Activated CD4-positive, alpha-beta T cell treated with anti-CD3 and anti-CD28 coated beads, Interleukin-2, amount 10 ng/mL, durations not matched to agents 7 days and 5 days (primary cell): ENCODE results near the gene ENAH. TPM values are rescaled to one million over a fixed set of nuclear protein-coding genes. Genes with fewer than 3 reads are reported as not detected.

Experiments used
- CTCF ChIA-PET: fragments of 350-600 bp; sonication (Branson Sonifier 250); formaldehyde crosslinking; loops from one replicate; lab custom pipeline; 2021; ENCODE audit warnings: antibody characterized with exemption; lab: Charles Lee
- POLR2A ChIA-PET: fragments of 350-600 bp; sonication (Branson Sonifier 250); formaldehyde crosslinking; loops from one replicate; lab custom pipeline; 2021; ENCODE audit warnings: antibody characterized with exemption; lab: Charles Lee
- DNase-seq: peaks from one replicate; pipeline ENCODE4 v3.0.0-alpha.2; 2020
- H3K27ac Mint-ChIP-seq: one replicate; pipeline ENCODE4 v1.8.0; 2021; ENCODE audit warnings: mild to moderate bottlenecking, moderate library complexity, mixed read lengths
- H3K27me3 Mint-ChIP-seq: one replicate; pipeline ENCODE4 v1.8.0; 2021; ENCODE audit warnings: mixed read lengths
- H3K36me3 Mint-ChIP-seq: one replicate; pipeline ENCODE4 v1.8.0; 2021; ENCODE audit warnings: low read depth, mixed read lengths
- H3K4me1 Mint-ChIP-seq: one replicate; pipeline ENCODE4 v1.8.0; 2021; ENCODE audit warnings: mixed read lengths
- H3K4me3 Mint-ChIP-seq: one replicate; pipeline ENCODE4 v1.8.0; 2021; ENCODE audit warnings: mild to moderate bottlenecking, moderate library complexity, mixed read lengths
- H3K9me3 Mint-ChIP-seq: one replicate; pipeline ENCODE4 v1.8.0; 2021; ENCODE audit warnings: mixed read lengths
- total RNA-seq, 2 experiments: library from RNA; stranded (reverse); gene quantifications; one replicate each; pipeline ENCODE4 v1.2.3, GENCODE V29; 2021

ENAH gene
- total RNA-seq, 2 experiments from 2014 or later = not detected

DNA sequence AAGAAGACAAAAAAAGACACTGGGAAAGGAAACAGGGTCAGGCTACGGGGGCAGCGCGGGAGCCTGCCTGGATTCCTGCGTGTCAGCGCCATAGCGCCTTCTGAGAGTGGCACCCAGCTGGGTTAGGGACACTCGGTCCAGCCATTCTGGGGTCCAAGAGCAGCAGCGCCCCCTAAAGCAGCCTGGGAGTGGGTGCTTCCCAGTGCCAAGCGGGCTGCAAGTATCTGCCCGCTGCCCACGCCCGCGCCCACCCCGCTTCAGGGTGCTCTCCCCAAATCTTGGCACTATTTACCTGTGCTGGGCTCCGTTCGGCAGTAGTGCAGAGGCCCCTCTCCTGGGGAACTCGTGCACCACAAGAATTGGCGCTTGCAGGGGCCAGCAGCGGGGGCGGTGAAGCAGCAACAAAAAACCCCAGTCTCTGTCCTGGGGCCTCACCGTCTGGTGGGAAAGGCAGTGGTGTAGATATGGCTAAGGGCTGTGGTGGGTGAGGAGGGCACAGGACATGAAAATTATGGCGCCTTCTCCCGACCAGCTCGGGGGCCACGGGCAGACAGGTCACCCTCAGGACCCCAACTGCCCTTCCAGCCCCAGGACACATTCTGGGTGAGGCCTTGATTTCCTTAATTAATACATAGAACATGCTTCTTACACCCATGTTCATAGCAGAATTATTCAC lies 200.9 kb downstream of the ENAH start:
- Mint-ChIP-seq H3K27me3 (no peaks in the 10 kb centered on the region), H3K27ac (no peak overlapping the region), H3K36me3 (peaks cover 2% of the 10 kb centered on the region), H3K4me3 (no peak overlapping the region), H3K9me3 (no peaks in the 10 kb centered on the region), H3K4me1 (peaks cover 44% of the 10 kb centered on the region)
- DNase-seq = no peak
- ChIA-PET POLR2A (no interaction called here), CTCF (interaction anchor here (0.6 to 2.6 kb wide), 5 partner anchors 10 to 533 kb away, joined by 3 to 10 read pairs (median 4); partner anchors contain the start of genes LBR and SRP9)

DNA sequence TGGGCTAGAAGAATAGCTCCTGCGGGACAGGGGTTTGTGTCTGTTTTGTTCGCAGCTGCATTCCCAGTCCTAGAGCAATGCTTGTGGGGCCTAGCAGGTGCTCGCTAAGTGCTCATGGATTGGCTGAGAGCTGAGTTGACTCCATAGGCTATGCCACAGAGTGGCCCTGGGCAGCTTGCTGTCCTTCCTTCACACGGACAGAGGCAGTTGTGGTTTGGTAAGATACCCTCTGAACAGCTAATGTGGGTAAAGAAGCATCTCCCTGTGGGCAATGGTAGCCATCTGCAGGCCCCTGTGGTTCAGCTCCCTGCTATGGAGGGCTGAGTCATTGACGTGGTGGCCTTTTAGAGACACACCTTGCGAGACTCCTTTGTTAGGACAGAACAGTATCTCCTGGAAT lies 201.6 kb downstream of the ENAH start:
- H3K4me3 Mint-ChIP-seq = no peak overlapping the region
- H3K4me1 Mint-ChIP-seq = peaks cover 45% of the 10 kb centered on the region
- ChIA-PET CTCF (interaction anchor here (0.8 to 2.6 kb wide), 5 partner anchors 9 to 326 kb away, joined by 3 to 10 read pairs (median 4); partner anchors contain the start of genes LBR and SRP9), POLR2A (no interaction called here)
- no peaks in the 10 kb centered on the region for H3K27me3 Mint-ChIP-seq
- no peak overlapping the region for H3K27ac Mint-ChIP-seq
- no peaks in the 10 kb centered on the region for H3K9me3 Mint-ChIP-seq
- no peak for DNase-seq
- H3K36me3 Mint-ChIP-seq = peaks cover 2% of the 10 kb centered on the region

DNA sequence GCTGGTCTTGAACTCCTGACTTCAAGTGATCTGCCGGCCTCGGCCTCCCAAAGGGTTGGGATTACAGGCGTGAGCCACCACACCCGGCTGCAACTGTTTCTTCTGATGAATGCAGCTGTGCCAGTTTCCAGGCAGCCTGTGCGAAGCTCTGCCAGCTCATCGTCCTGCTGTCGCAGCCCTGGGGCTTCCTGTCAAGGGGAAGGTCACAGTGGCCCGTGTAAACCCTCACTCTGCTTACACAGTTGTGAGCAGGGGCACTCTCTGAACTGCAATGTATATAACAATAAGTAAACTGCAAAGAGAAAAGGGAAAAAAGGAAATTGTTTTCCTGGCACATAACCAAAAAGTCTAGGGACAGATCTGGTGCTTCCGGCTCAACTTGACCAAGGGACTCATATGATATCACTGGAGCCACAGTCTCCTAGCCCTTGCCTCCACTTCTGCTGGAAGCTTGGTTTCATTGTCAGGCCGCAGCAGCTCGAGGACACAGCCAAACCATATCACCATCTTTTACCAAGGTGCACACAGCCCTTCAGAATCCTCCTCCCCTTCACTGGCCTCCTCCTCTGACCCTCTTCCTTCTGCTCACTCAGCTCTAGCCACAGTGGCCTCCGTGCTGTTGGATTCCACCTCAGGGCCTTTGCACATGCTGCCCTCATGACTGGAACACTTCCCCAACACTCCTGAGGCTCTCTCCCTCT lies 202.3 kb downstream of the ENAH start:
- POLR2A ChIA-PET = no interaction called here
- CTCF ChIA-PET = interaction anchor here (0.8 to 2.6 kb wide), 6 partner anchors 9 to 327 kb away, joined by 3 to 10 read pairs (median 4); partner anchors contain the start of genes LBR and SRP9
- Mint-ChIP-seq H3K9me3 (no peaks in the 10 kb centered on the region), H3K4me1 (peaks cover 52% of the 10 kb centered on the region), H3K27ac (peak overlapping the region; percentile 67), H3K27me3 (no peaks in the 10 kb centered on the region), H3K4me3 (no peak overlapping the region), H3K36me3 (peaks cover 3% of the 10 kb centered on the region)
- DNase-seq = no peak

DNA sequence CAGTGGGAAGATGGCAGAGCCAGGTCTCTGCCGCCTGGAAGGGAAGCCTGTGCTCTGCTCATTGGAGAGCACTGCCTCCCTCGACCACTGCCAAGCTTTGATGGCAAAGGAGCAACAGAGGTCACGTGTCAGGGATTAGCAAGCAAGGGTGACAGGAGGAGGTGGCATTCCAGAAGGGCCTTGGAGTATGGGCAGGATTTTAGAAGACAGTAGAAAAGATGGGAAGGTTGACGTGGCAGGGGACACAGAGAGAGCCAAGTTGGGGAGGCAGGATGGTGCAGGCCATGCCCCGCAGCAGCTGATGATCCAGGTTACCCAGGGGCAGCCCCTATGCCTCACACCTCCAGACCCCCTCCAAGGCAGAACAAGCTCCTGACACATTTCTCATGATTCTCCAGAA lies 203.1 kb downstream of the ENAH start:
- H3K36me3 Mint-ChIP-seq = peaks cover 3% of the 10 kb centered on the region
- POLR2A ChIA-PET = no interaction called here

DNA sequence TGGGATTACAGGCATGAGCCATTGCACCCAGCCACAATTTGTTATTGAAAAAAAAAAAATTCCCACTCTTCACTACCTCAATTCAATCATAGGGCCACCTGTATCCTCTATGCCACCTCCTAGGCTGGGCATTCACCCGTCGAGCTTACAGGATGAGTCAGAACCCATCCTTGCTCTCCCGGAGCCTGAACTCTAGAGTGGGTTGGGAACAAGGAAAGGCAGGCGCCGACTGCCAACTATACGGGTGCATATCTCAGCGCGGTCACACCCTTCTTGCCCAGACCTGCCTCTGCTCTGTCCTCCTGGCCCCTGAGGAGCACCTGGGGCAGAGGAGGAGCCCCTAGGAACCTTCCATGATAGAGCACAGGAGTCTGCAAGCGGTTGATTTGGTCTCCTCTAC lies 203.7 kb downstream of the ENAH start:
- H3K36me3 Mint-ChIP-seq = peaks cover 3% of the 10 kb centered on the region
- no peak for DNase-seq
- no peak overlapping the region for H3K4me3 Mint-ChIP-seq
- ChIA-PET CTCF (interaction anchor here (1.2 kb wide), 1 partner anchor 26 kb away, joined by 3 read pairs; no protein-coding TSS in a partner anchor), POLR2A (no interaction called here)
- H3K9me3 Mint-ChIP-seq = peaks cover 2% of the 10 kb centered on the region
- peaks cover 58% of the 10 kb centered on the region for H3K4me1 Mint-ChIP-seq
- no peaks in the 10 kb centered on the region for H3K27me3 Mint-ChIP-seq
- H3K27ac Mint-ChIP-seq = peak overlapping the region; percentile 65

More for the DNA sequence above, 203.1 kb downstream of the ENAH start:
- Mint-ChIP-seq H3K4me3 (no peak overlapping the region), H3K27me3 (no peaks in the 10 kb centered on the region), H3K27ac (peak overlapping the region; percentile 65), H3K9me3 (peaks cover under 1% of the 10 kb centered on the region), H3K4me1 (peaks cover 57% of the 10 kb centered on the region)
- no peak for DNase-seq
- CTCF ChIA-PET = interaction anchor here (0.9 to 2.6 kb wide), 3 partner anchors 10 to 25 kb away, joined by 3 to 10 read pairs (median 6); no protein-coding TSS in a partner anchor

DNA sequence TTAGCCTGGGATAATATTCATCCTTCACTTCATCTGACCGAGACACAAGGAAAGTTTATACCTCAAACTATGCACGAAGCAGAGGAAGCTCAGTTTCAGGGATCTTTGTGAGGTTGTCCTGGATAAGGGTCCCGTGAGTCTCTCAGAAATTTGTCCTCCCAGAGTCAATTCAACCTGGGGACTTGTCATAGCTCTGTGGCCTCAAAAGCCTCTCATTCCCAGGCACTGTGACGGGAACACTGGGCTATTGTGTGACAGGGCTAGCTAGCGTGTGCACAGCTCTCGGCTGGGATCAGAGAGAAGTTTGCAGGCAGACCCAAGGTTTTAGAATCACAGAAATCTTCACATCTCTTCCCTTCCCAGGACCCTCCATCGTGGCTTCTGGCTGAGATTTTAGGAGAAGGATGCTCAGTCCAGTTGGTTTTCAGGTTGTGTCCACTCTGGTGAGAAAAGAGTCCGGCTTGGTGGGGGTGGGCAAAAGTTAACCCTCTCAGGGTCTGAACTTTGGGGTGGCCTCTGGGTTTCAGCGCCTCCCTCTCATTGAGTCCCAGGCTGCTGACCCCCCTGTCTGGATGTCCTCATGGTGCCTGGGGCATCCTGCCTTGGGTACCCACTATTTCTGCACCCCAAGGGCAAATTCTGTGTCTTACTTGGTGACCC lies 204.6 kb downstream of the ENAH start:
- Mint-ChIP-seq H3K9me3 (peaks cover 2% of the 10 kb centered on the region), H3K27me3 (no peaks in the 10 kb centered on the region), H3K4me1 (peaks cover 56% of the 10 kb centered on the region), H3K27ac (no peak overlapping the region), H3K4me3 (no peak overlapping the region), H3K36me3 (peaks cover 3% of the 10 kb centered on the region)
- POLR2A ChIA-PET = no interaction called here
- CTCF ChIA-PET = interaction anchor here (1.2 to 4.4 kb wide), 4 partner anchors 7 to 27 kb away, joined by 3 to 24 read pairs (median 4); no protein-coding TSS in a partner anchor
- DNase-seq = no peak

DNA sequence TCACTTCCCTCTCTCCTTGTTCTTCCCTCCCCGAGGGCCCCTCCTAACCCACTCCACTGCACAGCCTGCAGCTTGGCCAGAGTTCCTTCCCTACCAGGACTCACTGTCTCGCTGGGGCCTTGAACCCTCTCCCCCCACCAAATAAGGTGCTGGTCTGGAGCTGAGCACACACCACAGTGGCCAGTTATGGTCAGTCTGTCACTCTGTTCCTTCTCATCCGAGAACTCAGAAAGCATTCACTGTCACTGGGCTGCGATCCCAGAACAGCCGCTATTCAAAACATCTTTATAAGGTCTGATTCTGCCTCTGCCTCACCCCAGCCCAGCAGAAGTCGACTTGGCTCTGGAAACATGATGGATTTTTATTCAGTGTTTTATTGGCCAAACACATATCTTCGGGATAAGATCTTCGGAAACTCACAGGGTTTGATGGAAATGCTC lies 205.3 kb downstream of the ENAH start:
- no peak for DNase-seq
- CTCF ChIA-PET = interaction anchor here (1.3 to 4.4 kb wide), 4 partner anchors 8 to 17 kb away, joined by 3 to 24 read pairs (median 9); no protein-coding TSS in a partner anchor
- Mint-ChIP-seq H3K36me3 (peaks cover 3% of the 10 kb centered on the region), H3K27ac (peak overlapping the region; percentile 7), H3K27me3 (no peaks in the 10 kb centered on the region), H3K9me3 (peaks cover 2% of the 10 kb centered on the region), H3K4me3 (no peak overlapping the region), H3K4me1 (peaks cover 61% of the 10 kb centered on the region)
- POLR2A ChIA-PET = no interaction called here

DNA sequence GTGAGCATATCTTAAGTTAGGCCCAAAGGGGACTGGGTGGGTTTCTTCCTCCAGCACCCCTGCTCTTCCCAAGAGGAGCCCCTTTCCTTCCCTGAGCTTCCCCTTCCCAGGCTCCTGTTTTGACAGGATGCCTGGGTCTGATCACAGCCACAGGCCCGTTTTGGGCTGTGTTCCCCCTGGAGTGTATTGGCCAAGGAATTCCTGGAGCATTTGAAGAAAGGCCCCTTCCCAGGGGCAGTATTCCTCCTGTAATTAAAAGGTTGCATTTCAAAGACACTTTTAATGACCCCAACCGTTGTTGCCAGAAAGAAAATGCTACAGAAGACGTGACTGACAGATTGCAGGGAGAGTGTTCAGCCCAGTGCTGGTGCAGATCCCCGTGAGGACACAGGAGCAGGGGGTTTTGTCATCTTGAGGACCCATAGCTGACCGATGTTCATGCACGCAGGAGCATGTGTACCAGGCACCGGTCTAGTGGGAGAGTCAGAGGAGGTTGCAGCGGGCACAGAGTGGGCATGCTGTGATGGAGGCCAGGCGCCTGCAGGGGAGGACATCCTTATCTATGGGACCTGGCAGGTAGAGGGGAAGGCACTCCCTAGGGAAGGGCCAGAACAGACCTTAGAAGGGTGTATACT lies 205.8 kb downstream of the ENAH start:
- CTCF ChIA-PET = interaction anchor here (0.5 to 4.4 kb wide), 4 partner anchors 9 to 738 kb away, joined by 3 to 24 read pairs (median 8); no protein-coding TSS in a partner anchor
- POLR2A ChIA-PET = no interaction called here
- peaks cover 2% of the 10 kb centered on the region for H3K9me3 Mint-ChIP-seq
- peaks cover 3% of the 10 kb centered on the region for H3K36me3 Mint-ChIP-seq
- no peak overlapping the region for H3K4me3 Mint-ChIP-seq
- peaks cover 67% of the 10 kb centered on the region for H3K4me1 Mint-ChIP-seq
- no peak overlapping the region for H3K27ac Mint-ChIP-seq
- H3K27me3 Mint-ChIP-seq = no peaks in the 10 kb centered on the region
- DNase-seq = no peak

DNA sequence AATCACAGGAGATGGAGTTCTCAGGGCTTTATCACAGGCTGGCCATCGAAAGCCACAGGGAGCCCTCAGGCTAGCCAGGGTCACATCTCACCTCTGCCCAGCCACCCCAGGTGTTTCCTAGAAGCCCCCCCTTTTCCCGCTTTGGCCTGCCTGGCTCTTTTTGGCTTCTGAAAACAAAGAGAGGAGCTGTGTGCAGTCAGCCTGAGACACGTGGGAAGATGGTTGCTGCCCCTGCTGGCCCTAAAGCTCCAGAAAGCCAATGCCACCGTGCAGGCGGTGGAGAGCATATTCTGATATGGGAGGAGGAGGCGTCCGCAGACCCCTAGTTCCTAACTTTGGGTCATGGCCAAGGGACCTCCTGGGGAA lies 206.3 kb downstream of the ENAH start:
- no peak for DNase-seq
- no peaks in the 10 kb centered on the region for H3K27me3 Mint-ChIP-seq
- CTCF ChIA-PET = interaction anchor here (0.5 to 4.4 kb wide), 5 partner anchors 9 to 738 kb away, joined by 3 to 24 read pairs (median 14); no protein-coding TSS in a partner anchor
- H3K9me3 Mint-ChIP-seq = peaks cover 2% of the 10 kb centered on the region
- POLR2A ChIA-PET = no interaction called here
- H3K4me3 Mint-ChIP-seq = no peak overlapping the region
- peaks cover 72% of the 10 kb centered on the region for H3K4me1 Mint-ChIP-seq
- no peak overlapping the region for H3K27ac Mint-ChIP-seq
- H3K36me3 Mint-ChIP-seq = peaks cover 3% of the 10 kb centered on the region

DNA sequence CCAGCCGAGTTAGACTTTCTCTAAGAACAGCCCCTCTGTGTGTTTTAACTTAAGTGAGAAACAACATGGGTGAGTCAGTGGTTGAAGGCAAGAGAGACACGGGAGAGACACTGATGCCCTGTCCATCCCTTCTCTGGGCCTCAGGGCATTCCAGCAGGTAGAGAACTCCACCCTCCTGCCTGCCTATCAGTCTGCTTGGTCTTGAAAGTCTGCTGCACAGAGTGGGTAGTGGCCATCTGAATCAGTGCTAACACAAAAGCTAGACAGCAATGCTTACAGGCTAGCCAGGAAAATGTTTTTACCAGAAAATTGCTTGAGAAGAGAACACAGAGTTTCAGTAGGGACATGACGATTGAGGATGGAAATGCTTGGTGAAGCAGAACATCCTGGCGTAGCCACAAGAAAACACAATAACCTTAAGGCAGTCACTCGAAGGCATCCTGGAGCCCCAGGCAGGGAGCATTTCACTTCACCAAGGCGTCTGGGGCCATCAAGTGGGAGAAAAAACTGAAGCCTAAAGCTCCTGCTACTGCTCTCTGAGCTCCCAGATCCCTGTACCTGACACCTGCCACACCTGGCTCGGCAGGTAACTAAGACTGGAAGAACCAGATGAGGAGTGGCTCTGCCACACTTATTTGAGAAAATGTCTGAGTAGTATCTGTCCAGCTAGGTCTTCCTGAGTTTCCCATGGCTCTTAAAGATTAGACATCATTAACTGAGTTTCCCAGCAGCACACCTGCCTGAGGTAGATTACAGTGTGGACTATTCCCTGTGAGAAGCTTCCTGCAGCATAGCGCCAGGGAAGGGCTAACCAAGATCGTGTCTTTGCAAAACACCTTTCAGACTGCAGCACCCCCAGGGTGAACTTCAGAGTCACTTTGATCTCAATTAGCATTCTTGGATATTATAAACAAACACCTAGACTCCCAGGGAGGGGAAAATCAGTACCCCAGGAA lies 207.0 kb downstream of the ENAH start:
- H3K9me3 Mint-ChIP-seq = peaks cover 2% of the 10 kb centered on the region
- peaks cover 73% of the 10 kb centered on the region for H3K4me1 Mint-ChIP-seq
- CTCF ChIA-PET = interaction anchor here (0.5 to 4.4 kb wide), 7 partner anchors 10 to 739 kb away, joined by 3 to 24 read pairs (median 6); no protein-coding TSS in a partner anchor
- peak overlapping the region; percentile 64 for H3K4me3 Mint-ChIP-seq
- H3K27me3 Mint-ChIP-seq = no peaks in the 10 kb centered on the region
- H3K27ac Mint-ChIP-seq = peak overlapping the region; percentile 96
- POLR2A ChIA-PET = no interaction called here
- peak; percentile 32 for DNase-seq
- H3K36me3 Mint-ChIP-seq = peaks cover 2% of the 10 kb centered on the region

DNA sequence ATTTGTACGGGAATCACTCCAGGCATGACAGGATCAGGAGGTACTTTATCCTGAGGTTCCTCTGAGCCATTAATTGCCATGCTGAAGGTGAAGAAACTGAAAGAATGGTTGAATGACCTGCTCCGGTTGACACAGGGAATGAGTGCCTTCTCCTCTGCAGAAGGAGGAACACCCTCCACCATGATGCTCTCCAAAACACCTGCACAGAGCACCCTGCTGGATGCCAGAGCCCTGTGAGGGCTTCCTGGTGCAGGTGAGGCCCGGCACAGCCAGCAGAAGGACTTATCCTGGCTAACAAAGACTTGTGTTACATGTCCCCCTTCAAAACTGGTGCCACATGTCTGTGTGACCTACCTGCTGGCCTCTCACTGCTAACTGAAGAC lies 210.8 kb downstream of the ENAH start:
- no peak for DNase-seq
- H3K36me3 Mint-ChIP-seq = peaks cover 2% of the 10 kb centered on the region
- peak overlapping the region; percentile 81 for H3K27ac Mint-ChIP-seq
- ChIA-PET CTCF (interaction anchor here (0.7 to 1.6 kb wide), 5 partner anchors 8 to 487 kb away, joined by 3 to 5 read pairs (median 3); no protein-coding TSS in a partner anchor), POLR2A (interaction anchor here (0.7 kb wide), 1 partner anchor 16 kb away, joined by 3 read pairs; no protein-coding TSS in a partner anchor)
- peaks cover 64% of the 10 kb centered on the region for H3K4me1 Mint-ChIP-seq
- H3K9me3 Mint-ChIP-seq = peaks cover 2% of the 10 kb centered on the region
- peak overlapping the region; percentile 53 for H3K4me3 Mint-ChIP-seq
- H3K27me3 Mint-ChIP-seq = no peaks in the 10 kb centered on the region
